K562 (cell line): ENCODE data around the gene HIVEP3. TPM values are rescaled to one million over a fixed set of nuclear protein-coding genes. Genes with fewer than 3 reads are reported as not detected.
A peak's percentile ranks its signal among the peaks of the same experiment; 100 is the strongest.

Experiments
- ATAC-seq: fragments of 200-7000 bp; cut with Tn5 transposase; 3 replicates; pipeline ENCODE4 v1.9.1; 2020; ENCODE audit warnings: moderate library complexity
- BruUV-seq: library from RNA; stranded (reverse); fragments of 400-500 nt; replicated peaks from 2 replicates; lab custom pipeline; 2021; lab: Mats Ljungman, UMichigan
- CTCF ChIA-PET: fragments of 300-600 bp; formaldehyde crosslinking; extraction: SDS; loops from one replicate; lab custom pipeline; 2021; ENCODE audit warnings: low intra/inter-chr PET ratio; lab: Yijun Ruan, JAX
- POLR2A ChIA-PET: fragments of 300-600, 350-650 bp; sonication (Branson Sonifier 250); formaldehyde crosslinking; extraction: SDS; loops from one replicate; lab custom pipeline; 2021; ENCODE audit warnings: antibody characterized with exemption, inconsistent platforms; lab: Yijun Ruan, JAX
- DNase-seq, 4 experiments: peaks; one replicate each; pipeline versions ENCODE4 v3.0.0 to v3.0.0-alpha.2; 2011 to 2018; ENCODE audit warnings: low spot score in 3 of 4, mixed read lengths in 3 of 4; ENCODE audit errors: extremely low read depth in 1 of 4
- FAIRE-seq: peaks from 2 replicates; lab custom pipeline; 2011; peaks lifted over from hg19 to GRCh38; lab: Jason Lieb, UNC
- H2AFZ ChIP-seq: 2 replicates; pipeline ENCODE4 v1.6.0; 2011; ENCODE audit warnings: low read depth, low read length, control low read depth, inconsistent platforms
- H3K27ac ChIP-seq: fragments of 200-600 bp; 3 replicates; pipeline ENCODE4 v1.8.0; 2011; ENCODE audit warnings: low read depth, mild to moderate bottlenecking, control low read depth, inconsistent platforms, low read length, moderate library complexity, mixed read lengths; ENCODE audit errors: extremely low read depth
- H3K27me3 ChIP-seq, 2 experiments: fragments of 300-600 bp in 1 of 2; 2 replicates in 1 of 2; 3 replicates in 1 of 2; pipeline versions ENCODE4 v1.6.0 to v1.8.0; 2011; ENCODE audit warnings: inconsistent platforms in 2 of 2, low read length in 2 of 2, mild to moderate bottlenecking in 1 of 2, mixed read lengths in 1 of 2, moderate library complexity in 1 of 2; ENCODE audit not compliant: control insufficient read depth in 2 of 2, insufficient read depth in 2 of 2
- H3K36me3 ChIP-seq: fragments of 300-600 bp; 3 replicates; pipeline ENCODE4 v1.8.0; 2011; ENCODE audit warnings: mild to moderate bottlenecking, low read length, inconsistent platforms; ENCODE audit not compliant: control insufficient read depth, insufficient read depth
- H3K4me1 ChIP-seq, 2 experiments: fragments of 200-600 bp in 1 of 2; replicated peaks in 1 of 2; 2 replicates in 1 of 2; 3 replicates in 1 of 2; pipeline versions ENCODE4 v1.5.1 to v1.8.0; 2011; ENCODE audit warnings: inconsistent platforms in 2 of 2, low read length in 2 of 2, mild to moderate bottlenecking in 1 of 2, mixed read lengths in 1 of 2, moderate library complexity in 1 of 2; ENCODE audit not compliant: control insufficient read depth in 2 of 2, insufficient read depth in 2 of 2
- H3K4me2 ChIP-seq: 2 replicates; pipeline ENCODE4 v1.6.1; 2011; ENCODE audit warnings: low read length, control low read depth, inconsistent platforms, mixed read lengths; ENCODE audit not compliant: insufficient read depth
- H3K4me3 ChIP-seq: fragments of 200-600 bp; sonication (generic), shearing (Covaris generic); 2 replicates; pipeline ENCODE4 v1.5.1; 2016; ENCODE audit warnings: control low read depth, inconsistent platforms
- H3K79me2 ChIP-seq: fragments of 200-600 bp; 3 replicates; pipeline ENCODE4 v1.8.0; 2011; ENCODE audit warnings: low read length, inconsistent platforms; ENCODE audit not compliant: control insufficient read depth, insufficient read depth
- H3K9ac ChIP-seq, 2 experiments: 2 replicates each; pipeline versions ENCODE4 v1.6.0 to v1.6.1; 2011; ENCODE audit warnings: low read depth in 2 of 2, low read length in 2 of 2, control low read depth in 1 of 2, inconsistent platforms in 1 of 2, mild to moderate bottlenecking in 1 of 2, mixed read lengths in 1 of 2; ENCODE audit not compliant: insufficient read depth in 1 of 2
- H3K9me1 ChIP-seq: one replicate; pipeline ENCODE4 v1.6.0; 2011; ENCODE audit warnings: inconsistent platforms, mild to moderate bottlenecking, low read length, moderate library complexity; ENCODE audit not compliant: control insufficient read depth, insufficient read depth
- H3K9me3 ChIP-seq: replicated peaks from 2 replicates; pipeline ENCODE4 v1.5.1; 2011; ENCODE audit warnings: low read depth, low read length, inconsistent platforms; ENCODE audit not compliant: control insufficient read depth, insufficient read depth
- H4K20me1 ChIP-seq: replicated peaks from 2 replicates; pipeline ENCODE4 v1.6.1; 2011; ENCODE audit warnings: low read length, inconsistent platforms, mixed read lengths; ENCODE audit not compliant: control insufficient read depth, insufficient read depth
- CCAR2 ChIP-seq: fragments of 200-400 bp; formaldehyde crosslinking; IDR thresholded peaks from 2 replicates; pipeline ENCODE4 v1.6.1; 2017; ENCODE audit warnings: mild to moderate bottlenecking, low read depth, low read length
- ETV6 ChIP-seq, 3 experiments: fragments of 150-350 bp in 1 of 3; sonication (generic) in 1 of 3; formaldehyde crosslinking in 1 of 3; IDR thresholded peaks; 2 replicates each; pipeline versions ENCODE4 v1.6.1 to v1.8.0; 2014 to 2022; ENCODE audit warnings: borderline replicate concordance in 2 of 3, low read depth in 2 of 3, antibody characterized with exemption in 1 of 3, low read length in 1 of 3, mild to moderate bottlenecking in 1 of 3, missing genetic modification reagents in 1 of 3
- L3MBTL2 ChIP-seq: fragments of 450-650 bp; IDR thresholded peaks from 2 replicates; pipeline ENCODE4 v1.6.1; 2016; ENCODE audit warnings: mild to moderate bottlenecking, moderate library complexity
- RHOXF2B ChIP-seq: fragments of 250-450 bp; sonication (Bioruptor Pico); conservative IDR thresholded peaks from 2 replicates; pipeline ENCODE4 v1.5.1; 2021
- ZBTB40 ChIP-seq, 2 experiments: fragments of 450-650 bp in 1 of 2; sonication (generic) in 1 of 2; formaldehyde crosslinking in 1 of 2; IDR thresholded peaks; 2 replicates each; pipeline versions ENCODE4 v1.7.1 to v1.9.0; 2016 to 2022; ENCODE audit warnings: inconsistent platforms in 1 of 2, mild to moderate bottlenecking in 1 of 2, missing genetic modification reagents in 1 of 2
- WGBS: fragments of 100-300 bp; shearing (Covaris generic); methylation state at CpG from one replicate; pipeline ENCODE4 v1.1.6; 2016; ENCODE audit warnings: low coverage, mixed read lengths; ENCODE audit not compliant: insufficient coverage; ENCODE audit errors: missing lambda C conversion rate; 5-methylcytosine and 5-hydroxymethylcytosine counted together
- in situ Hi-C: fragments of 300-500 bp; cut with MboI; formaldehyde crosslinking; loops from 4 replicates; pipeline ENCODE4 v1.15.0; 2018; ENCODE audit warnings: inconsistent platforms, mixed read lengths
- intact Hi-C: fragments of 100-400 bp; cut with micrococcal nuclease; formaldehyde crosslinking; loops from 2 replicates; pipeline ENCODE4 v1.14.2; 2022
- polyA plus RNA-seq, 8 experiments: library from polyadenylated mRNA; depleted of rRNA in 4 of 8; stranded (reverse) in 5 of 8; unstranded in 3 of 8; fragments of >200 nt; fragmentation: Nextera tagmentation in 2 of 8; fragmentation: Illumina TruSeq in 1 of 8; extraction: Ambion mirVana in 2 of 8; extraction: Trizol in 1 of 8; gene quantifications; 2 replicates each; pipeline versions ENCODE4 v1.2.1 to v1.2.3, GENCODE V29; 2011 to 2014; ENCODE audit warnings: inconsistent platforms in 1 of 8, missing spikeins in 1 of 8
- total RNA-seq, 7 experiments: library from RNA; depleted of rRNA in 6 of 7; stranded (reverse); fragments of >200 nt in 6 of 7; fragmentation: Illumina TruSeq in 2 of 7; extraction: Trizol in 2 of 7; gene quantifications; 2 replicates each; pipeline versions ENCODE4 v1.2.1 to v1.2.3, GENCODE V29; 2011 to 2021; ENCODE audit warnings: low replicate concordance in 1 of 7
- TF ChIP-seq, protein P1 (sequence below): sonication (generic); formaldehyde crosslinking; IDR thresholded peaks from 2 replicates; pipeline ENCODE4 v1.8.0; 2022; ENCODE audit warnings: mild to moderate bottlenecking, missing genetic modification reagents, borderline replicate concordance

HIVEP3 gene
- total and polyA plus RNA-seq, 9 of the 15 experiments (the other 6 are each of a cell fraction or from before 2014, with no cell fraction given) = 0.09 to 0.58 (median 0.34) TPM; not detected in 1

- no peak overlapping the region for H3K4me2 ChIP-seq
- POLR2A ChIA-PET = interaction anchor here (0.6 to 0.7 kb wide), 3 partner anchors 11 to 18 kb away, joined by 3 to 5 read pairs (median 3); no protein-coding TSS in a partner anchor
- no peaks in the 10 kb centered on the region for H3K36me3 ChIP-seq
- no TSS peak for BruUV-seq
- no peak for ATAC-seq
- WGBS = 5% methylated on average over 1 of the region's 1 CpG
- FAIRE-seq = no peak
- no peaks in the 10 kb centered on the region for H3K79me2 ChIP-seq
- peaks cover 8 to 56% of the 10 kb centered on the region in 2 experiments; a peak in 3 of 5 replicates for H3K27me3 ChIP-seq
- TF ChIP-seq, protein P1, sequence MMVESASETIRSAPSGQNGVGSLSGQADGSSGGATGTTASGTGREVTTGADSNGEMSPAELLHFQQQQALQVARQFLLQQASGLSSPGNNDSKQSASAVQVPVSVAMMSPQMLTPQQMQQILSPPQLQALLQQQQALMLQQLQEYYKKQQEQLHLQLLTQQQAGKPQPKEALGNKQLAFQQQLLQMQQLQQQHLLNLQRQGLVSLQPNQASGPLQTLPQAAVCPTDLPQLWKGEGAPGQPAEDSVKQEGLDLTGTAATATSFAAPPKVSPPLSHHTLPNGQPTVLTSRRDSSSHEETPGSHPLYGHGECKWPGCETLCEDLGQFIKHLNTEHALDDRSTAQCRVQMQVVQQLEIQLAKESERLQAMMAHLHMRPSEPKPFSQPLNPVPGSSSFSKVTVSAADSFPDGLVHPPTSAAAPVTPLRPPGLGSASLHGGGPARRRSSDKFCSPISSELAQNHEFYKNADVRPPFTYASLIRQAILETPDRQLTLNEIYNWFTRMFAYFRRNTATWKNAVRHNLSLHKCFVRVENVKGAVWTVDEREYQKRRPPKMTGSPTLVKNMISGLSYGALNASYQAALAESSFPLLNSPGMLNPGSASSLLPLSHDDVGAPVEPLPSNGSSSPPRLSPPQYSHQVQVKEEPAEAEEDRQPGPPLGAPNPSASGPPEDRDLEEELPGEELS (CRISPR knock-in tag) = no peak
- TF ChIP-seq ETV6 (IDR thresholded peaks at IDR 0.05; ENCODE audit: borderline replicate concordance in 1 of 2, low read depth in 2 of 2, low read length in 1 of 2) = no peak
- TF ChIP-seq ETV6 (CRISPR knock-in tag; IDR thresholded peaks at IDR 0.05; ENCODE audit: borderline replicate concordance) = no peak
- peak; percentile 90 for TF ChIP-seq ZBTB40 (IDR thresholded peaks at IDR 0.05)
- TF ChIP-seq ZBTB40 (CRISPR knock-in tag; IDR thresholded peaks at IDR 0.05) = peak; percentile 67
- TF ChIP-seq L3MBTL2 = no peak
- TF ChIP-seq CCAR2 = no peak
- no peak for TF ChIP-seq RHOXF2B
- H3K9ac ChIP-seq = no peak overlapping the region
- no peak overlapping the region for H3K27ac ChIP-seq
- H4K20me1 ChIP-seq = peaks cover 5% of the 10 kb centered on the region; the same call in 1 of the 2 replicates
- CTCF ChIA-PET = no interaction called here
- H3K9me1 ChIP-seq = no peaks in the 10 kb centered on the region
- H3K9me3 ChIP-seq = no peaks in the 10 kb centered on the region
- intact Hi-C loops = no loop called here
- no peaks in the 10 kb centered on the region for H3K4me1 ChIP-seq
- in situ Hi-C loops = no loop called here
- no peak for DNase-seq
- H3K4me3 ChIP-seq = no peak overlapping the region
- no peak overlapping the region for H2AFZ ChIP-seq
These were observed 212.9 kb downstream of the HIVEP3 start for GRCh38 chr1:41705798-41706197.
